ENCODE results near the gene SERPINB1. TPM values are rescaled to one million over a fixed set of nuclear protein-coding genes. Genes with fewer than 3 reads are reported as not detected.

Gene SERPINB1
- total RNA-seq, 2 donors from 2014 or later, result 30.6 to 38.5 TPM

- H3K27ac Mint-ChIP-seq, result no peak overlapping the region
- H3K9me3 ChIP-seq (ENCODE audit: control insufficient read depth, low read length), result peaks cover 14% of the 10 kb centered on the region
- H3K9ac ChIP-seq (ENCODE audit: extremely low read depth, low read length, poor library complexity, severe bottlenecking), result no peak overlapping the region
- peaks cover 19% of the 10 kb centered on the region for H3K9me3 Mint-ChIP-seq
- H3K4me3 Mint-ChIP-seq, result no peak overlapping the region
- H3K27ac ChIP-seq (ENCODE audit: low read depth, low read length), result no peak overlapping the region
- peaks cover 3% of the 10 kb centered on the region for H3K36me3 Mint-ChIP-seq (ENCODE audit: low read depth)
- no peaks in the 10 kb centered on the region for H3K27me3 Mint-ChIP-seq (ENCODE audit: insufficient read depth)
- 92 to 98% methylated on average over 5 of the region's 5 CpGs for WGBS, 2 experiments (ENCODE audit: insufficient coverage in 1 of 2, insufficient read length in 1 of 2)
- no peaks in the 10 kb centered on the region for H3K4me1 Mint-ChIP-seq
- TF ChIP-seq CTCF (conservative IDR thresholded peaks at IDR 0.05), result no peak
- no peaks in the 10 kb centered on the region for H3K4me1 ChIP-seq (ENCODE audit: control insufficient read depth, insufficient read depth, low read length)
- no peaks in the 10 kb centered on the region for H3K27me3 ChIP-seq (ENCODE audit: control insufficient read depth, insufficient read depth, low read length, poor library complexity, severe bottlenecking)
- no peak overlapping the region for H3K4me3 ChIP-seq (ENCODE audit: low read length)
- DNase-seq, result no peak
- no peaks in the 10 kb centered on the region for H3K36me3 ChIP-seq (ENCODE audit: control insufficient read depth, insufficient read depth, low read length)
Observed at GRCh38 chr6:2819115-2819514, 22.5 kb downstream of the SERPINB1 start.

DNA sequence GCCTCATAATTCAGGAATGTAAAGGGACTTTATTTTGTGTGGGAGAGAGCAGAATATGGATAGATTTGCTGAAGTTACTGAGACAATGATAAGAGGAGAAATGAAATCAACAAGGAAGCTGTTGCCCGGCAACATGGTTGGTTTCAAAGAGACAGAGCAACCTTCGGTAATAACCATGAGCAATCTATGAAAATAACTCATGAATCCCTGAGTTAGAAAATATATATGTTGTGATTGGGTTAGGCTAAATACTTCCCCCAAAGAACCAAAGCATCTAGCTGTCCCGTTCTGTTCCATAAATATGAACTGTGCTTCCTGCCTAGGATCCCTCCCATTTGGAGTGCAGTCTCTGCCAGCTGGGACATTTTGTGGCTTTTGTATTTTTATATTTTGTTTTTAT lies 23.1 kb downstream of the SERPINB1 start:
- Histone ChIP-seq H3K9ac (ENCODE audit: extremely low read depth, low read length, poor library complexity, severe bottlenecking) (no peak overlapping the region), H3K4me3 (ENCODE audit: low read length) (no peak overlapping the region), H3K4me1 (ENCODE audit: control insufficient read depth, insufficient read depth, low read length) (no peaks in the 10 kb centered on the region), H3K27me3 (ENCODE audit: control insufficient read depth, insufficient read depth, low read length, poor library complexity, severe bottlenecking) (no peaks in the 10 kb centered on the region), H3K36me3 (ENCODE audit: control insufficient read depth, insufficient read depth, low read length) (no peaks in the 10 kb centered on the region), H3K9me3 (ENCODE audit: control insufficient read depth, low read length) (peaks cover 14% of the 10 kb centered on the region), H3K27ac (ENCODE audit: low read depth, low read length) (no peak overlapping the region)
- Mint-ChIP-seq H3K4me3 (no peak overlapping the region), H3K4me1 (no peaks in the 10 kb centered on the region), H3K27me3 (ENCODE audit: insufficient read depth) (no peaks in the 10 kb centered on the region), H3K27ac (no peak overlapping the region), H3K9me3 (peaks cover 19% of the 10 kb centered on the region), H3K36me3 (ENCODE audit: low read depth) (peaks cover 3% of the 10 kb centered on the region)
- 86 to 94% methylated on average over 1 to 3 of the region's 3 CpGs for WGBS, 2 experiments (ENCODE audit: insufficient coverage in 1 of 2, insufficient read length in 1 of 2)
- TF ChIP-seq CTCF (conservative IDR thresholded peaks at IDR 0.05), result no peak
- no peak for DNase-seq

- peaks cover 3% of the 10 kb centered on the region for H3K36me3 Mint-ChIP-seq (ENCODE audit: low read depth)
- H3K9ac ChIP-seq (ENCODE audit: extremely low read depth, low read length, poor library complexity, severe bottlenecking), result no peak overlapping the region
- H3K27me3 ChIP-seq (ENCODE audit: control insufficient read depth, insufficient read depth, low read length, poor library complexity, severe bottlenecking), result no peaks in the 10 kb centered on the region
- no peaks in the 10 kb centered on the region for H3K27me3 Mint-ChIP-seq (ENCODE audit: insufficient read depth)
- H3K4me1 Mint-ChIP-seq, result no peaks in the 10 kb centered on the region
- H3K9me3 ChIP-seq (ENCODE audit: control insufficient read depth, low read length), result peaks cover 14% of the 10 kb centered on the region
- peaks cover 19% of the 10 kb centered on the region for H3K9me3 Mint-ChIP-seq
- H3K4me1 ChIP-seq (ENCODE audit: control insufficient read depth, insufficient read depth, low read length), result no peaks in the 10 kb centered on the region
- 82 to 85% methylated on average over 4 of the region's 4 CpGs for WGBS, 2 experiments (ENCODE audit: insufficient coverage in 1 of 2, insufficient read length in 1 of 2)
- DNase-seq, result no peak
- no peak overlapping the region for H3K4me3 ChIP-seq (ENCODE audit: low read length)
- no peak overlapping the region for H3K27ac ChIP-seq (ENCODE audit: low read depth, low read length)
- no peak overlapping the region for H3K4me3 Mint-ChIP-seq
- H3K36me3 ChIP-seq (ENCODE audit: control insufficient read depth, insufficient read depth, low read length), result no peaks in the 10 kb centered on the region
- H3K27ac Mint-ChIP-seq, result no peak overlapping the region
- no peak for TF ChIP-seq CTCF (conservative IDR thresholded peaks at IDR 0.05)
Observed at GRCh38 chr6:2817903-2818443, 23.7 kb downstream of the SERPINB1 start.
